Sigmoid colon (tissue), 3 donors: ENCODE measurements around the gene DDO.

Source experiments
- POLR2A ChIP-seq, 2 donors: fragments of 450-650 bp; IDR thresholded peaks; one replicate each; pipeline ENCODE4 v1.6.1; 2016; ENCODE audit warnings: antibody characterized with exemption in 2 of 2, mild to moderate bottlenecking in 2 of 2, moderate library complexity in 2 of 2
- TF ChIP-seq, protein P1 (sequence below), 4 experiments: fragments of 450-650 bp in 3 of 4; fragments of 200-600 bp in 1 of 4; IDR thresholded peaks; one replicate each; pipeline ENCODE4 v1.5.1; 2016 to 2019; ENCODE audit warnings: antibody characterized with exemption in 4 of 4, mild to moderate bottlenecking in 3 of 4, moderate library complexity in 2 of 4

DNA sequence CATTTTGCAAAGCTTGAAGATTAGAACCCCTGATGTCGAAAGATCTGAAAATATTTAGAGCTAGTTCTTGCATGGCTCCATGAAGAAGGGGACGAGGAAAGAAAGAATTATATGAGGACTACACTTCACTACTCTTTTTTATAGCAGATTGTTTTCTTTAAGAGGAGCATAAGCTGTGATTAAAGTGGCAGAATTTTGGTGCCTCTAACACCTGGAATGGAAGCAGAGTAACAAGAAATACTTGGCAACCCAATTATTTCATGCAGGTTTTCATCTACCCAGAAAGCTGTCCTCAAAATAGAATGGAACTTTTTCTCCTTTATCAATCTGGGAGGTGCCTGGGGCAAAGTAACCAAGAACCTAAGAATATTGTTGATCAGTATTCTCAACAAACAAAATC lies 61.2 kb downstream of the DDO start:
- no peak for TF ChIP-seq POLR2A (IDR thresholded peaks at IDR 0.05)
- TF ChIP-seq, protein P1, sequence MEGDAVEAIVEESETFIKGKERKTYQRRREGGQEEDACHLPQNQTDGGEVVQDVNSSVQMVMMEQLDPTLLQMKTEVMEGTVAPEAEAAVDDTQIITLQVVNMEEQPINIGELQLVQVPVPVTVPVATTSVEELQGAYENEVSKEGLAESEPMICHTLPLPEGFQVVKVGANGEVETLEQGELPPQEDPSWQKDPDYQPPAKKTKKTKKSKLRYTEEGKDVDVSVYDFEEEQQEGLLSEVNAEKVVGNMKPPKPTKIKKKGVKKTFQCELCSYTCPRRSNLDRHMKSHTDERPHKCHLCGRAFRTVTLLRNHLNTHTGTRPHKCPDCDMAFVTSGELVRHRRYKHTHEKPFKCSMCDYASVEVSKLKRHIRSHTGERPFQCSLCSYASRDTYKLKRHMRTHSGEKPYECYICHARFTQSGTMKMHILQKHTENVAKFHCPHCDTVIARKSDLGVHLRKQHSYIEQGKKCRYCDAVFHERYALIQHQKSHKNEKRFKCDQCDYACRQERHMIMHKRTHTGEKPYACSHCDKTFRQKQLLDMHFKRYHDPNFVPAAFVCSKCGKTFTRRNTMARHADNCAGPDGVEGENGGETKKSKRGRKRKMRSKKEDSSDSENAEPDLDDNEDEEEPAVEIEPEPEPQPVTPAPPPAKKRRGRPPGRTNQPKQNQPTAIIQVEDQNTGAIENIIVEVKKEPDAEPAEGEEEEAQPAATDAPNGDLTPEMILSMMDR (IDR thresholded peaks at IDR 0.05): no peak
